Cerebellar cortex (tissue), 1 donor: Measurements from ENCODE around the gene PKD2L2.
"Not testable (repeated sequence)": the region's sequence is repeated elsewhere in the genome, so short reads cannot be mapped to it uniquely, and the experiment has no call there.

Experiments
- DNase-seq: peaks from one replicate; pipeline ENCODE4 v3.0.0-alpha.2; 2015; ENCODE audit warnings: low spot score

The PKD2L2 gene

GRCh38 chr5:137957948-137958347 is 68.7 kb downstream of the PKD2L2 start:
- no peak for DNase-seq

GRCh38 chr5:137959488-137959887 is 70.2 kb downstream of the PKD2L2 start:
- DNase-seq: no peak

- DNase-seq: peak; percentile 54
These were observed 70.9 kb downstream of the PKD2L2 start for GRCh38 chr5:137960141-137960540.

GRCh38 chr5:137960819-137961218 is 71.6 kb downstream of the PKD2L2 start:
- no peak for DNase-seq

- not testable (repeated sequence) for DNase-seq
These were observed 81.1 kb downstream of the PKD2L2 start for GRCh38 chr5:137970384-137970783.

GRCh38 chr5:137975208-137975607 is 86.0 kb downstream of the PKD2L2 start:
- DNase-seq: no peak

GRCh38 chr5:137989419-137989818 is 100.2 kb downstream of the PKD2L2 start:
- DNase-seq: no peak
